Glutamatergic neuron (in vitro differentiated cells): ENCODE measurements around the gene LIMCH1. TPM values are rescaled to one million over a fixed set of nuclear protein-coding genes. Genes with fewer than 3 reads are reported as not detected.

ENCODE experiments used
- DNase-seq: peaks from one replicate; pipeline ENCODE4 v3.0.0; 2022
- H3K27ac Mint-ChIP-seq: one replicate; pipeline ENCODE4 v1.8.0; 2020; ENCODE audit warnings: mild to moderate bottlenecking, mixed read lengths, inconsistent platforms; ENCODE audit not compliant: unreplicated experiment
- H3K27me3 Mint-ChIP-seq: one replicate; pipeline ENCODE4 v1.8.0; 2020; ENCODE audit warnings: mild to moderate bottlenecking, moderate library complexity, mixed read lengths, inconsistent platforms; ENCODE audit not compliant: unreplicated experiment
- H3K36me3 Mint-ChIP-seq: one replicate; pipeline ENCODE4 v1.8.0; 2020; ENCODE audit warnings: mild to moderate bottlenecking, mixed read lengths, inconsistent platforms; ENCODE audit not compliant: unreplicated experiment
- H3K4me1 Mint-ChIP-seq: one replicate; pipeline ENCODE4 v1.8.0; 2020; ENCODE audit warnings: mild to moderate bottlenecking, low read depth, mixed read lengths, inconsistent platforms; ENCODE audit not compliant: unreplicated experiment
- H3K4me3 Mint-ChIP-seq: one replicate; pipeline ENCODE4 v1.8.0; 2020; ENCODE audit warnings: mild to moderate bottlenecking, mixed read lengths, inconsistent platforms; ENCODE audit not compliant: unreplicated experiment
- H3K9me3 Mint-ChIP-seq: one replicate; pipeline ENCODE4 v1.8.0; 2020; ENCODE audit warnings: mild to moderate bottlenecking, moderate library complexity, mixed read lengths, inconsistent platforms; ENCODE audit not compliant: unreplicated experiment
- total RNA-seq: library from RNA; stranded (reverse); fragmentation: NEBNext Ultra II Directional; extraction: Animal tissue kit (Norgen Biotek cat#: 25700); gene quantifications from one replicate; pipeline ENCODE4 v1.2.1, GENCODE V29; 2021; ENCODE audit not compliant: unreplicated experiment
- TF ChIP-seq, protein P1 (sequence below): fragments of 200-600 bp; sonication (generic); IDR thresholded peaks from one replicate; pipeline ENCODE4 v1.5.0; 2021; ENCODE audit not compliant: partially characterized antibody, unreplicated experiment

The LIMCH1 gene
- total RNA-seq, 1 donor from 2014 or later, result 22.5 TPM

DNA sequence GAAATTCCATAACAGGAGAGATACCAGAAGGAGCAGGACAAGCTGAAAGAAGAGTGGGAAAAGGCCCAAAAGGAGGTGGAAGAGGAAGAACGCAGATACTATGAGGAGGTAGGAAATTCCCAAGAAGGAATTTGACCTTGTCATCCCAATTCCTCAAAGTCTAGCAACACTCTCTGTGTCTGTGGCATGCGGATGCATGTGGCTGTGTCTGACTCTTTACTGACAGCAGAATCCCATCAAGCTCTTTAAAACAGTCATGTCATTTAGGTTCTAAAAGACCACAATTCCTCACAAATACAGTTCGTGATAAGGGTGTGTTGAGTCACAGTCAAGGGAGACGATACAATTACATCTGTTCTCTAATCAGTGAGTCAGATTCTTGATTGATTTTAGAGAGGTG is 142.0 kb downstream of the LIMCH1 start:
- Mint-ChIP-seq H3K4me3 (no peak overlapping the region), H3K36me3 (no peaks in the 10 kb centered on the region), H3K4me1 (no peaks in the 10 kb centered on the region), H3K27me3 (no peaks in the 10 kb centered on the region), H3K9me3 (no peaks in the 10 kb centered on the region), H3K27ac (no peak overlapping the region)
- no peak for DNase-seq
- TF ChIP-seq, protein P1, sequence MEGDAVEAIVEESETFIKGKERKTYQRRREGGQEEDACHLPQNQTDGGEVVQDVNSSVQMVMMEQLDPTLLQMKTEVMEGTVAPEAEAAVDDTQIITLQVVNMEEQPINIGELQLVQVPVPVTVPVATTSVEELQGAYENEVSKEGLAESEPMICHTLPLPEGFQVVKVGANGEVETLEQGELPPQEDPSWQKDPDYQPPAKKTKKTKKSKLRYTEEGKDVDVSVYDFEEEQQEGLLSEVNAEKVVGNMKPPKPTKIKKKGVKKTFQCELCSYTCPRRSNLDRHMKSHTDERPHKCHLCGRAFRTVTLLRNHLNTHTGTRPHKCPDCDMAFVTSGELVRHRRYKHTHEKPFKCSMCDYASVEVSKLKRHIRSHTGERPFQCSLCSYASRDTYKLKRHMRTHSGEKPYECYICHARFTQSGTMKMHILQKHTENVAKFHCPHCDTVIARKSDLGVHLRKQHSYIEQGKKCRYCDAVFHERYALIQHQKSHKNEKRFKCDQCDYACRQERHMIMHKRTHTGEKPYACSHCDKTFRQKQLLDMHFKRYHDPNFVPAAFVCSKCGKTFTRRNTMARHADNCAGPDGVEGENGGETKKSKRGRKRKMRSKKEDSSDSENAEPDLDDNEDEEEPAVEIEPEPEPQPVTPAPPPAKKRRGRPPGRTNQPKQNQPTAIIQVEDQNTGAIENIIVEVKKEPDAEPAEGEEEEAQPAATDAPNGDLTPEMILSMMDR, result no peak

DNA sequence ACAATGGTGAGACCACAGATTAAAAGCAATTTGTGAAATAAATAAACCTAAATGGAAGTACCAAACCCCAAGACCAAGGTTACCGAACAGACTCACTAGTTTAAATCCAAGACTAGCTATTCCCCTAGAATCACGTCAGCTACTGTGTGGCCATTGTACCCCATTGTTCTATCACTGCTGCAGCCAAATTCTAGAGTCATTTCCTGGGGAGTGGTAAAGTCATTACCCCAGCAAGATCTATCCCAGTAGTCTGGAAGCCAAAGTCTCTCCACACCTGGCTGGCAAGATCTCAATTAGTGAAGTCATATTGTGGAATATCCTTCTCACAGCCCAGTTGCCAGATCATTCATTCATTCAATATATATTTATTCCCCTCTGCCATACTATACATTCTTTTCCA is 143.1 kb downstream of the LIMCH1 start:
- no peak for DNase-seq
- no peaks in the 10 kb centered on the region for H3K36me3 Mint-ChIP-seq

DNA sequence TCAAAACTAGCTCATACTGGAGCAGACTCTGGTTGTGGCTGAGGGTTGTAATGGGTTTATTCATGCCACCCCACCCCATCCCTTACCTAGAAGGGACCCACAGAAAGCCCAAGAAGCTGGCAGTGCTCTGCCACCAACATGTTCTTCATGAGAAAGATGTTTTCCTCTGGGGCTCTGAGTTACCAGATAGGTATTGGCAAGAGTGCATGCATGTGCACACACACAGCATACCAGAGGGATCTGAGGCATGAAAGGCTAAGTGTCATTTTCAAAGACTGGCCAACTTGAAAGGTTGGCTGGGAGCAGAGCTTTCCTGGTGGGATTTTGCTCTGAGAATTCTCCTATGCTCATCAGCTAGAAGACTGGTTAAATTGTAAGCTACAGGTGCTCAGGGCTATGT is 145.4 kb downstream of the LIMCH1 start:
- Mint-ChIP-seq H3K36me3 (no peaks in the 10 kb centered on the region), H3K27me3 (no peaks in the 10 kb centered on the region), H3K27ac (no peak overlapping the region), H3K4me3 (no peak overlapping the region), H3K9me3 (no peaks in the 10 kb centered on the region), H3K4me1 (no peaks in the 10 kb centered on the region)
- no peak for DNase-seq
- TF ChIP-seq, protein P1, result no peak

More for the DNA sequence above, 143.1 kb downstream of the LIMCH1 start:
- TF ChIP-seq, protein P1, result no peak
- H3K4me1 Mint-ChIP-seq, result no peaks in the 10 kb centered on the region
- no peaks in the 10 kb centered on the region for H3K9me3 Mint-ChIP-seq
- no peak overlapping the region for H3K4me3 Mint-ChIP-seq
- H3K27me3 Mint-ChIP-seq, result no peaks in the 10 kb centered on the region
- H3K27ac Mint-ChIP-seq, result no peak overlapping the region

DNA sequence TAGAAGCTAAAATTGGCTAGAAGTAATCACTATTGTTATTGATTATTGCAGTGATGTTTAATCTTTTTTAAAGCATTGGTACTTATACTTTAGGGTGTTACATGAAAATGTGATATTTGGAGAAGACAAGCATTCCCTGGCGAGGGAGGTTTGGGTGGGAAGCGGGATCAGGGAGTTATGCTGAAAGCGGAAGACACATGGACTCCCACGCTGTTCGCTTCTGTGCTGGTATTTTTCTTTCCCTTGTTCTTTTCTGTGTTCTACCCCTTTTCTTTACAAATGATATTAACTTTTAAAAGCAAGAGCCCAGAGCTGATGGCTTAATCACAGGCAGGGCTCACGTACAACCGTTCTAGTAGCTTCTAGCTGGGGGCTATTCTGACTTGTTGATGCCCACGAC is 148.9 kb downstream of the LIMCH1 start:
- Mint-ChIP-seq H3K27ac (no peak overlapping the region), H3K9me3 (no peaks in the 10 kb centered on the region), H3K36me3 (no peaks in the 10 kb centered on the region), H3K27me3 (no peaks in the 10 kb centered on the region), H3K4me1 (no peaks in the 10 kb centered on the region), H3K4me3 (no peak overlapping the region)
- TF ChIP-seq, protein P1, result no peak
- no peak for DNase-seq

DNA sequence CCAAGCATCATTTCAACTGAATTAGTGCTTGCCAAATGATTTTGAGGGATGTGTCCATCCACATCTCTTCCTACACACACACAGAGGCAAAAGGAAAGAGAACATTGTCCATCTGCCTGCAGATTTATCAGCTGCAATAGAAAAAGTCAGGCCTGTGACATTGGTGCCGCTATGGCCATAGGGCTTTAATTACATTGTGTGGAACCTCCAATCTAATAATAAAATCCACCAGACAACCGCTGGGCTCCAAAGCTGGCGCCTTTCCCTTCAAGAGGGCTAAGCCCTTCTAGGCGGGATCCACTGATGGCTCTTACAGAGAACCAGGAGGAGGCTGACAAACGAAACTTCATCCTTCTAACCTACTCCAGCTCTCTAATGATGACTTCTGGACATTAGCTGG is 150.0 kb downstream of the LIMCH1 start:
- TF ChIP-seq, protein P1, result peak; percentile 6
- Mint-ChIP-seq H3K36me3 (no peaks in the 10 kb centered on the region), H3K4me3 (no peak overlapping the region), H3K27me3 (no peaks in the 10 kb centered on the region), H3K27ac (no peak overlapping the region), H3K9me3 (no peaks in the 10 kb centered on the region), H3K4me1 (peaks cover 2% of the 10 kb centered on the region)
- no peak for DNase-seq
